IPS DF 4.7 (cell line): Measurements from ENCODE around the gene RPS6KA4.

Source experiments
- DNase-seq: peaks from one replicate; pipeline ENCODE4 v3.0.0-alpha.2; 2013; ENCODE audit warnings: low spot score; ENCODE audit errors: extremely low read depth

The RPS6KA4 gene

GRCh38 chr11:64366751-64367150 lies 7.8 kb downstream of the RPS6KA4 start:
- DNase-seq = no peak

GRCh38 chr11:64367931-64368672 lies 9.1 kb downstream of the RPS6KA4 start:
- no peak for DNase-seq

- DNase-seq = no peak
Measured at GRCh38 chr11:64368673-64369074, 9.7 kb downstream of the RPS6KA4 start.

GRCh38 chr11:64369440-64370421 lies 10.8 kb downstream of the RPS6KA4 start:
- no peak for DNase-seq

- no peak for DNase-seq
Measured at GRCh38 chr11:64371201-64371600, 12.2 kb downstream of the RPS6KA4 start.

GRCh38 chr11:64372021-64372420 lies 13.1 kb downstream of the RPS6KA4 start:
- DNase-seq = no peak

GRCh38 chr11:64372802-64373597 lies 14.0 kb downstream of the RPS6KA4 start:
- no peak for DNase-seq

- DNase-seq = no peak
Measured at GRCh38 chr11:64373598-64373974, 14.6 kb downstream of the RPS6KA4 start.

- DNase-seq = no peak
Measured at GRCh38 chr11:64376071-64376470, 17.1 kb downstream of the RPS6KA4 start.

GRCh38 chr11:64378335-64378880 lies 19.4 kb downstream of the RPS6KA4 start:
- no peak for DNase-seq

- DNase-seq = no peak
Measured at GRCh38 chr11:64379160-64379559, 20.2 kb downstream of the RPS6KA4 start.

- DNase-seq = no peak
Measured at GRCh38 chr11:64379817-64380709, 21.1 kb downstream of the RPS6KA4 start.

GRCh38 chr11:64381350-64381749 lies 22.4 kb downstream of the RPS6KA4 start:
- DNase-seq = no peak

- DNase-seq = no peak
Measured at GRCh38 chr11:64382047-64382446, 23.1 kb downstream of the RPS6KA4 start.

GRCh38 chr11:64382586-64382985 lies 23.6 kb downstream of the RPS6KA4 start:
- DNase-seq = no peak

- DNase-seq = no peak
Measured at GRCh38 chr11:64383580-64383979, 24.6 kb downstream of the RPS6KA4 start.

- DNase-seq = no peak
Measured at GRCh38 chr11:64384028-64384737, 25.2 kb downstream of the RPS6KA4 start.

GRCh38 chr11:64384981-64385944 lies 26.3 kb downstream of the RPS6KA4 start:
- DNase-seq = no peak
